Measurements from ENCODE around the gene ZBTB32.
"Not testable (repeated sequence)": the region's sequence is repeated elsewhere in the genome, so short reads cannot be mapped to it uniquely, and the experiment has no call there.

ZBTB32 gene, protein sequence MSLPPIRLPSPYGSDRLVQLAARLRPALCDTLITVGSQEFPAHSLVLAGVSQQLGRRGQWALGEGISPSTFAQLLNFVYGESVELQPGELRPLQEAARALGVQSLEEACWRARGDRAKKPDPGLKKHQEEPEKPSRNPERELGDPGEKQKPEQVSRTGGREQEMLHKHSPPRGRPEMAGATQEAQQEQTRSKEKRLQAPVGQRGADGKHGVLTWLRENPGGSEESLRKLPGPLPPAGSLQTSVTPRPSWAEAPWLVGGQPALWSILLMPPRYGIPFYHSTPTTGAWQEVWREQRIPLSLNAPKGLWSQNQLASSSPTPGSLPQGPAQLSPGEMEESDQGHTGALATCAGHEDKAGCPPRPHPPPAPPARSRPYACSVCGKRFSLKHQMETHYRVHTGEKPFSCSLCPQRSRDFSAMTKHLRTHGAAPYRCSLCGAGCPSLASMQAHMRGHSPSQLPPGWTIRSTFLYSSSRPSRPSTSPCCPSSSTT

DNA sequence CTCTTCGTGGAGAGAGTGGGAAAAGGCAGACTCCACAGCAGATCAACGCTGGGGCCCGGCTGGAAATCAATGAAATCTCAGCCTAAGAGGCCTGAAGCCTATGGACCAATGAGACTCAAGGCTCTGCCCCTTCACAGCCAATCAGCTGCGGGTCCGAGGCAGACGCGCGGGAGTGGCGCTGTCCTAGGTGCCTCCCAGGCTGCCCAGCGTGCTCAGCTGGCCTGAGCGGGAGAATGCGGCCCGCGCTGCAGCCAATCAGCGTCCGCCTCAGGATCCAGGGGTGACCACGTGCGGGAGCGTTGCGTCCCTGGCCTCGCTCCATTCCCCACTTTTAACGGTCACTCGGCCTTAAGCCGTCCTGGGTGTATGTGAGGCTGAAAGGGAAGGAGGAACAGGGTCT is at the start of gene ZBTB32:
Gene ZBTB32, plus strand, starts transcription at position 341 of the 400 bp plus-strand sequence. CDS start 10,069 bp downstream, outside the sequence.
- Histone ChIP-seq H3K27ac (ENCODE audit: low read depth, low read length) (no peak within 1 kb of the TSS), H3K4me3 (ENCODE audit: low read depth in 1 of 2, low read length in 2 of 2) (no peak within 1 kb of the TSS), H3K9ac (ENCODE audit: low read depth in 1 of 2, low read length in 2 of 2) (no peak within 1 kb of the TSS), H3K9me3 (ENCODE audit: control insufficient read depth in 1 of 2, low read length in 2 of 2) (no peaks in the 10 kb centered on the region), H3K4me1 (ENCODE audit: control insufficient read depth in 1 of 2, insufficient read depth in 2 of 2, low read length in 2 of 2) (peaks cover 0 to 12% of the 10 kb centered on the region in 2 donors), H3K27me3 (ENCODE audit: control insufficient read depth in 1 of 2, insufficient read depth in 2 of 2, low read length in 2 of 2) (peaks cover 0 to 2% of the 10 kb centered on the region in 2 donors), H3K36me3 (ENCODE audit: control insufficient read depth in 1 of 2, insufficient read depth in 2 of 2, low read length in 2 of 2) (no peaks in the 10 kb centered on the region)

- H3K27ac ChIP-seq (ENCODE audit: low read depth, low read length); H3K4me3 ChIP-seq (ENCODE audit: low read depth in 1 of 2, low read length in 2 of 2); H3K27me3 ChIP-seq (ENCODE audit: control insufficient read depth in 1 of 2, insufficient read depth in 2 of 2, low read length in 2 of 2); H3K9ac ChIP-seq (ENCODE audit: low read depth in 1 of 2, low read length in 2 of 2); H3K4me1 ChIP-seq (ENCODE audit: control insufficient read depth in 1 of 2, insufficient read depth in 2 of 2, low read length in 2 of 2); H3K9me3 ChIP-seq (ENCODE audit: control insufficient read depth in 1 of 2, low read length in 2 of 2): not testable (repeated sequence)
- peaks cover 35 to 65% of the 10 kb centered on the region in 2 donors for H3K36me3 ChIP-seq (ENCODE audit: control insufficient read depth in 1 of 2, insufficient read depth in 2 of 2, low read length in 2 of 2)
These were observed 49.5 kb upstream of the ZBTB32 start for GRCh38 chr19:35654828-35655227.

DNA sequence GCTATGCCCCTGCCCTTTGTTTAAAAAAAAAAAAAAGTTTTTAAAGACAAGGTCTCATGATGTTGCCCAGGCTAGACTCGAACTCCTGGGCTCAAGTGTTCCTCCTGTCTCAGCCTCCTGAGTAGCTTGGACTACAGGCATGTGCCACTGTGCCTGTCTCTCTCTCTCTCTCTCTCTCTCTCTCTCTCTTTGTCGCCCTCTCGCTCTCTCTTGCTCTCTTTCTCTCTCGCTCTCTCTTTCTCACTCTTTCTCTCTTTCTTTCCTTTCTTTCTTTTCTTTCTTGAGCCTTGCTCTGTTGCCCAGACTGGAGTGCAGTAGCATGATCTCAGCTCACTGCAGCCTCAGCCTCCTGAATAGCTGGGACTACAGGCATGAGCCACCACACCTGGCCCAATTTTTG is 48.8 kb upstream of the ZBTB32 start:
- no peak overlapping the region for H3K27ac ChIP-seq (ENCODE audit: low read depth, low read length)
- no peaks in the 10 kb centered on the region for H3K27me3 ChIP-seq (ENCODE audit: control insufficient read depth in 1 of 2, insufficient read depth in 2 of 2, low read length in 2 of 2)
- H3K4me1 ChIP-seq (ENCODE audit: control insufficient read depth in 1 of 2, insufficient read depth in 2 of 2, low read length in 2 of 2), result no peaks in the 10 kb centered on the region
- H3K4me3 ChIP-seq (ENCODE audit: low read depth in 1 of 2, low read length in 2 of 2), result no peak overlapping the region
- H3K36me3 ChIP-seq (ENCODE audit: control insufficient read depth in 1 of 2, insufficient read depth in 2 of 2, low read length in 2 of 2), result peaks cover 35 to 65% of the 10 kb centered on the region in 2 donors
- H3K9me3 ChIP-seq (ENCODE audit: control insufficient read depth in 1 of 2, low read length in 2 of 2), result no peaks in the 10 kb centered on the region
- H3K9ac ChIP-seq (ENCODE audit: low read depth in 1 of 2, low read length in 2 of 2), result no peak overlapping the region

DNA sequence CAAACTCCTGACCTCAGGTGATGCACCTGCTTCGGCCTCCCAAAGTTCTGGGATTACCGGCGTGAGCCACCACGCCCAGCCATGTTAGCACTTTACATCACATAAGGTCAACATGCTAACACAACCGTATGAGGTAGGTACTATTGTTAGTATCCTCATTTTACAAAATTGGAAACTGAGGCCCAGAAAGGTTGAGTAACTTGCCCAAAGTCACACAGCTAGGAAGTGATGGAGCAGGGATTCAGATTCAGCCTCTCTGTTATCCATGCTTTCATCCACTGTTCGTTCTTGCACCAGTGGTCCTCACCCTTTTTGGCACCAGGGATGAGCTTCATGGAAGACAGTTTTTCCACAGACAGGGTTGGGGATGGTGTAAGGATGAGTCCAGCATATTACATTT is 47.7 kb upstream of the ZBTB32 start:
- H3K4me1 ChIP-seq (ENCODE audit: control insufficient read depth in 1 of 2, insufficient read depth in 2 of 2, low read length in 2 of 2), result no peaks in the 10 kb centered on the region
- no peak overlapping the region for H3K27ac ChIP-seq (ENCODE audit: low read depth, low read length)
- no peaks in the 10 kb centered on the region for H3K27me3 ChIP-seq (ENCODE audit: control insufficient read depth in 1 of 2, insufficient read depth in 2 of 2, low read length in 2 of 2)
- no peaks in the 10 kb centered on the region for H3K9me3 ChIP-seq (ENCODE audit: control insufficient read depth in 1 of 2, low read length in 2 of 2)
- H3K36me3 ChIP-seq (ENCODE audit: control insufficient read depth in 1 of 2, insufficient read depth in 2 of 2, low read length in 2 of 2), result peaks cover 29 to 54% of the 10 kb centered on the region in 2 donors
- H3K9ac ChIP-seq (ENCODE audit: low read depth in 1 of 2, low read length in 2 of 2), result no peak overlapping the region
- no peak overlapping the region for H3K4me3 ChIP-seq (ENCODE audit: low read depth in 1 of 2, low read length in 2 of 2)

GRCh38 chr19:35657904-35658700 is 46.3 kb upstream of the ZBTB32 start:
- Histone ChIP-seq H3K9ac (ENCODE audit: low read depth in 1 of 2, low read length in 2 of 2) (no peak overlapping the region), H3K9me3 (ENCODE audit: control insufficient read depth in 1 of 2, low read length in 2 of 2) (no peaks in the 10 kb centered on the region), H3K4me3 (ENCODE audit: low read depth in 1 of 2, low read length in 2 of 2) (no peak overlapping the region), H3K27ac (ENCODE audit: low read depth, low read length) (no peak overlapping the region), H3K36me3 (ENCODE audit: control insufficient read depth in 1 of 2, insufficient read depth in 2 of 2, low read length in 2 of 2) (peaks cover 29 to 47% of the 10 kb centered on the region in 2 donors), H3K27me3 (ENCODE audit: control insufficient read depth in 1 of 2, insufficient read depth in 2 of 2, low read length in 2 of 2) (no peaks in the 10 kb centered on the region), H3K4me1 (ENCODE audit: control insufficient read depth in 1 of 2, insufficient read depth in 2 of 2, low read length in 2 of 2) (no peaks in the 10 kb centered on the region)

GRCh38 chr19:35661995-35662340 is 42.4 kb upstream of the ZBTB32 start:
- H3K27me3 ChIP-seq (ENCODE audit: control insufficient read depth in 1 of 2, insufficient read depth in 2 of 2, low read length in 2 of 2), result no peaks in the 10 kb centered on the region
- H3K9ac ChIP-seq (ENCODE audit: low read depth in 1 of 2, low read length in 2 of 2), result no peak overlapping the region
- no peaks in the 10 kb centered on the region for H3K4me1 ChIP-seq (ENCODE audit: control insufficient read depth in 1 of 2, insufficient read depth in 2 of 2, low read length in 2 of 2)
- no peak overlapping the region for H3K4me3 ChIP-seq (ENCODE audit: low read depth in 1 of 2, low read length in 2 of 2)
- H3K27ac ChIP-seq (ENCODE audit: low read depth, low read length), result no peak overlapping the region
- H3K36me3 ChIP-seq (ENCODE audit: control insufficient read depth in 1 of 2, insufficient read depth in 2 of 2, low read length in 2 of 2), result peaks cover 14 to 17% of the 10 kb centered on the region in 2 donors
- no peaks in the 10 kb centered on the region for H3K9me3 ChIP-seq (ENCODE audit: control insufficient read depth in 1 of 2, low read length in 2 of 2)

GRCh38 chr19:35663981-35664380 is 40.4 kb upstream of the ZBTB32 start:
- H3K4me3 ChIP-seq (ENCODE audit: low read depth in 1 of 2, low read length in 2 of 2), result no peak overlapping the region
- no peaks in the 10 kb centered on the region for H3K4me1 ChIP-seq (ENCODE audit: control insufficient read depth in 1 of 2, insufficient read depth in 2 of 2, low read length in 2 of 2)
- no peaks in the 10 kb centered on the region for H3K9me3 ChIP-seq (ENCODE audit: control insufficient read depth in 1 of 2, low read length in 2 of 2)
- no peak overlapping the region for H3K27ac ChIP-seq (ENCODE audit: low read depth, low read length)
- peaks cover 0 to 6% of the 10 kb centered on the region in 2 donors for H3K27me3 ChIP-seq (ENCODE audit: control insufficient read depth in 1 of 2, insufficient read depth in 2 of 2, low read length in 2 of 2)
- H3K9ac ChIP-seq (ENCODE audit: low read depth in 1 of 2, low read length in 2 of 2), result no peak overlapping the region
- H3K36me3 ChIP-seq (ENCODE audit: control insufficient read depth in 1 of 2, insufficient read depth in 2 of 2, low read length in 2 of 2), result no peaks in the 10 kb centered on the region

- no peak overlapping the region for H3K9ac ChIP-seq (ENCODE audit: low read depth in 1 of 2, low read length in 2 of 2)
These were observed 39.2 kb upstream of the ZBTB32 start for GRCh38 chr19:35665157-35665556.

DNA sequence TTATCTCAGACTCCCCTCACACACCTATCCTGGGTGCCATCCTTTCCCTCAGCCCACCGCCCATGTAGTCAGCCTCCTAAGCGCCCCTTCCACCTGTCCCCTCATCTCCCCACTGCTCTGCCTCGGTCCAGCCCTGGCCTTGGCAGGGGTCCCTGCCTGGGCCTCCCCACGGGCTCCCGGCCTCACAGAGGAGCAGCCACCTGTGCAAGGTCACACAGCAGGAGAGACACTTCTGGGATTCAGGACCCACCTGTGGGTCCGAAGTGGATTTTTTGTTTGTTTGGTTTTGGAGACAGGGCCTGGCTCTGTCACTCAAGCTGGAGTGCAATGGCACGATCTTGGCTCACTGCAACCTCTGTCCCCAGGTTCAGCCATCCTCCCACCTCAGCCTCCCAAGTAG is 38.8 kb upstream of the ZBTB32 start:
- H3K4me3 ChIP-seq (ENCODE audit: low read depth in 1 of 2, low read length in 2 of 2), result no peak overlapping the region
- no peak overlapping the region for H3K27ac ChIP-seq (ENCODE audit: low read depth, low read length)
- no peak overlapping the region for H3K9ac ChIP-seq (ENCODE audit: low read depth in 1 of 2, low read length in 2 of 2)
- H3K4me1 ChIP-seq (ENCODE audit: control insufficient read depth in 1 of 2, insufficient read depth in 2 of 2, low read length in 2 of 2), result peaks cover 7 to 8% of the 10 kb centered on the region in 2 donors
- no peaks in the 10 kb centered on the region for H3K9me3 ChIP-seq (ENCODE audit: control insufficient read depth in 1 of 2, low read length in 2 of 2)
- H3K27me3 ChIP-seq (ENCODE audit: control insufficient read depth in 1 of 2, insufficient read depth in 2 of 2, low read length in 2 of 2), result peaks cover 0 to 6% of the 10 kb centered on the region in 2 donors
- H3K36me3 ChIP-seq (ENCODE audit: control insufficient read depth in 1 of 2, insufficient read depth in 2 of 2, low read length in 2 of 2), result no peaks in the 10 kb centered on the region

More at GRCh38 chr19:35665157-35665556, 39.2 kb upstream of the ZBTB32 start:
- Histone ChIP-seq H3K27me3 (ENCODE audit: control insufficient read depth in 1 of 2, insufficient read depth in 2 of 2, low read length in 2 of 2) (peaks cover 0 to 6% of the 10 kb centered on the region in 2 donors), H3K4me3 (ENCODE audit: low read depth in 1 of 2, low read length in 2 of 2) (no peak overlapping the region), H3K27ac (ENCODE audit: low read depth, low read length) (no peak overlapping the region), H3K9me3 (ENCODE audit: control insufficient read depth in 1 of 2, low read length in 2 of 2) (no peaks in the 10 kb centered on the region), H3K4me1 (ENCODE audit: control insufficient read depth in 1 of 2, insufficient read depth in 2 of 2, low read length in 2 of 2) (peaks cover 7 to 8% of the 10 kb centered on the region in 2 donors), H3K36me3 (ENCODE audit: control insufficient read depth in 1 of 2, insufficient read depth in 2 of 2, low read length in 2 of 2) (no peaks in the 10 kb centered on the region)
